HepG2 (cell line): ENCODE results near the gene MBD5. TPM values are rescaled to one million over a fixed set of nuclear protein-coding genes. Genes with fewer than 3 reads are reported as not detected.

Experiments used
- ATAC-seq: fragments of 200-7000 bp; cut with Tn5 transposase; 3 replicates; pipeline ENCODE4 v1.9.1; 2020; ENCODE audit warnings: mild to moderate bottlenecking, moderate library complexity
- BruUV-seq: library from RNA; stranded (reverse); fragments of 400-500 nt; replicated peaks from 2 replicates; lab custom pipeline; 2021; lab: Mats Ljungman, UMichigan
- CTCF ChIA-PET: fragments of 300-600 bp; formaldehyde crosslinking; extraction: SDS; loops from one replicate; lab custom pipeline; 2021; ENCODE audit warnings: low total read pairs, inconsistent platforms, low intra/inter-chr PET ratio; lab: Yijun Ruan, JAX
- POLR2A ChIA-PET: fragments of 350-600 bp; sonication (Branson Sonifier 250); formaldehyde crosslinking; loops from one replicate; lab custom pipeline; 2020; ENCODE audit warnings: antibody characterized with exemption, inconsistent platforms; lab: Yijun Ruan, JAX
- DNase-seq: peaks from one replicate; pipeline ENCODE4 v3.0.0-alpha.2; 2015; ENCODE audit warnings: low spot score
- FAIRE-seq: peaks from 3 replicates; lab custom pipeline; 2011; peaks lifted over from hg19 to GRCh38; lab: Jason Lieb, UNC
- H2AFZ ChIP-seq: one replicate; pipeline ENCODE4 v1.6.1; 2011; ENCODE audit warnings: low read length, inconsistent platforms
- H3K27ac ChIP-seq: fragments of 300-600 bp; 3 replicates; pipeline ENCODE4 v1.8.0; 2011; ENCODE audit warnings: mixed run types, mild to moderate bottlenecking, mixed read lengths, low read length, inconsistent platforms; ENCODE audit not compliant: insufficient read depth; ENCODE audit errors: extremely low read length
- H3K27me3 ChIP-seq, 2 experiments: fragments of 200-600 bp in 1 of 2; 2 replicates in 1 of 2; 3 replicates in 1 of 2; pipeline versions ENCODE4 v1.6.0 to v1.8.0; 2011; ENCODE audit warnings: low read length in 2 of 2, mild to moderate bottlenecking in 2 of 2, moderate library complexity in 2 of 2, inconsistent platforms in 1 of 2; ENCODE audit not compliant: insufficient read depth in 2 of 2, control insufficient read depth in 1 of 2
- H3K36me3 ChIP-seq, 2 experiments: fragments of 200-600 bp in 1 of 2; replicated peaks in 1 of 2; 2 replicates in 1 of 2; 3 replicates in 1 of 2; pipeline versions ENCODE4 v1.5.1 to v1.8.0; 2011; ENCODE audit warnings: low read length in 2 of 2, inconsistent platforms in 1 of 2; ENCODE audit not compliant: insufficient read depth in 2 of 2, control insufficient read depth in 1 of 2
- H3K4me1 ChIP-seq: 2 replicates; pipeline ENCODE4 v1.5.1; 2012; ENCODE audit warnings: low read length, inconsistent platforms; ENCODE audit not compliant: insufficient read depth
- H3K4me2 ChIP-seq: 2 replicates; pipeline ENCODE4 v1.6.0; 2011; ENCODE audit warnings: low read depth, low read length, inconsistent platforms
- H3K4me3 ChIP-seq, 3 experiments: fragments of 200-600 bp in 1 of 3; sonication (generic), shearing (Covaris generic) in 1 of 3; replicated peaks in 1 of 3; 2 replicates each; pipeline ENCODE4 v1.5.1; 2011 to 2016; ENCODE audit warnings: low read length in 3 of 3, inconsistent platforms in 2 of 3, low read depth in 2 of 3, mild to moderate bottlenecking in 2 of 3, control low read depth in 1 of 3, mixed read lengths in 1 of 3; ENCODE audit not compliant: insufficient read depth in 1 of 3
- H3K79me2 ChIP-seq: one replicate; pipeline ENCODE4 v1.6.1; 2011; ENCODE audit warnings: low read length, inconsistent platforms; ENCODE audit not compliant: insufficient read depth
- H3K9ac ChIP-seq: 2 replicates; pipeline ENCODE4 v1.6.0; 2011; ENCODE audit warnings: mild to moderate bottlenecking, low read depth, low read length, inconsistent platforms; ENCODE audit not compliant: insufficient read depth
- H3K9me3 ChIP-seq: 2 replicates; pipeline ENCODE4 v1.5.1; 2012; ENCODE audit warnings: mild to moderate bottlenecking, low read length
- H4K20me1 ChIP-seq: 2 replicates; pipeline ENCODE4 v1.6.0; 2011; ENCODE audit warnings: inconsistent platforms, mild to moderate bottlenecking, low read length, moderate library complexity; ENCODE audit not compliant: insufficient read depth
- DNMT1 ChIP-seq: sonication (generic); formaldehyde crosslinking; IDR thresholded peaks from 2 replicates; pipeline ENCODE4 v1.5.1; 2020; ENCODE audit warnings: mild to moderate bottlenecking, missing genetic modification reagents
- IKZF5 ChIP-seq: IDR thresholded peaks from 2 replicates; pipeline ENCODE4 v1.6.1; 2018; ENCODE audit warnings: missing genetic modification reagents, mild to moderate bottlenecking, missing compliant biosample characterization
- ISL2 ChIP-seq: sonication (generic); formaldehyde crosslinking; IDR thresholded peaks from 2 replicates; pipeline ENCODE4 v1.5.0; 2020; ENCODE audit warnings: missing genetic modification reagents
- SP4 ChIP-seq: sonication (generic); formaldehyde crosslinking; IDR thresholded peaks from 2 replicates; pipeline ENCODE4 v1.8.1; 2023; ENCODE audit warnings: mild to moderate bottlenecking, missing genetic modification reagents
- SRSF4 ChIP-seq: fragments of 200-400 bp; formaldehyde crosslinking; IDR thresholded peaks from one replicate; pipeline ENCODE4 v1.6.1; 2018; ENCODE audit warnings: mild to moderate bottlenecking, low read depth, low read length, moderate library complexity; ENCODE audit not compliant: poor library complexity, severe bottlenecking
- SYNCRIP ChIP-seq: fragments of 200-400 bp; formaldehyde crosslinking; IDR thresholded peaks from 2 replicates; pipeline ENCODE4 v1.6.1; 2018; ENCODE audit warnings: mild to moderate bottlenecking, low read depth, low read length; ENCODE audit not compliant: insufficient read depth
- TRIM24 ChIP-seq: sonication (generic); formaldehyde crosslinking; IDR thresholded peaks from 2 replicates; pipeline ENCODE4 v1.8.0; 2022; ENCODE audit warnings: mild to moderate bottlenecking, missing genetic modification reagents
- ZBTB20 ChIP-seq: sonication (generic); formaldehyde crosslinking; IDR thresholded peaks from 2 replicates; pipeline ENCODE4 v1.8.1; 2023; ENCODE audit warnings: missing genetic modification reagents, low read depth, mild to moderate bottlenecking, borderline replicate concordance
- ZNF10 ChIP-seq: sonication (generic); formaldehyde crosslinking; IDR thresholded peaks from 2 replicates; pipeline ENCODE4 v1.4.0; 2020; ENCODE audit warnings: mild to moderate bottlenecking, low read depth, missing genetic modification reagents, borderline replicate concordance
- ZNF24 ChIP-seq: fragments of 450-650 bp; IDR thresholded peaks from 2 replicates; pipeline ENCODE4 v1.6.1; 2017; ENCODE audit warnings: antibody characterized with exemption, mild to moderate bottlenecking
- ZNF331 ChIP-seq: sonication (generic); formaldehyde crosslinking; IDR thresholded peaks from 2 replicates; pipeline ENCODE4 v1.4.0; 2020; ENCODE audit warnings: missing genetic modification reagents
- ZNF383 ChIP-seq: sonication (generic); formaldehyde crosslinking; IDR thresholded peaks from 2 replicates; pipeline ENCODE4 v1.4.0; 2020; ENCODE audit warnings: missing genetic modification reagents, mild to moderate bottlenecking, borderline replicate concordance
- ZNF556 ChIP-seq: sonication (generic); formaldehyde crosslinking; IDR thresholded peaks from 2 replicates; pipeline ENCODE4 v1.4.0; 2020; ENCODE audit warnings: mild to moderate bottlenecking, missing genetic modification reagents, borderline replicate concordance
- ZNF563 ChIP-seq: sonication (generic); formaldehyde crosslinking; IDR thresholded peaks from 2 replicates; pipeline ENCODE4 v1.8.0; 2022; ENCODE audit warnings: mild to moderate bottlenecking, moderate library complexity, missing genetic modification reagents
- ZNF749 ChIP-seq: sonication (generic); formaldehyde crosslinking; IDR thresholded peaks from 2 replicates; pipeline ENCODE4 v1.8.0; 2022; ENCODE audit warnings: mild to moderate bottlenecking, missing genetic modification reagents, moderate library complexity, borderline replicate concordance
- ZNF75D ChIP-seq: sonication (generic); formaldehyde crosslinking; IDR thresholded peaks from 2 replicates; pipeline ENCODE4 v1.8.1; 2023; ENCODE audit warnings: missing genetic modification reagents, mild to moderate bottlenecking, borderline replicate concordance
- ZNF775 ChIP-seq: sonication (generic); formaldehyde crosslinking; IDR thresholded peaks from 2 replicates; pipeline ENCODE4 v1.4.0; 2020; ENCODE audit warnings: missing genetic modification reagents, mild to moderate bottlenecking, moderate library complexity, borderline replicate concordance
- WGBS: methylation state at CpG from one replicate; pipeline ENCODE4 v1.1.6; 2017; ENCODE audit warnings: low lambda C conversion rate; 5-methylcytosine and 5-hydroxymethylcytosine counted together
- in situ Hi-C: cut with HindIII; loops from 2 replicates; pipeline ENCODE4 v1.10.0; 2017; ENCODE audit warnings: low pct_unique_long_range_greater_than_20kb; ENCODE audit not compliant: extremely low pct_ligation_motif_present
- intact Hi-C: fragments of 100-400 bp; cut with micrococcal nuclease; formaldehyde crosslinking; loops from one replicate; pipeline ENCODE4 v1.10.0; 2022; ENCODE audit not compliant: unreplicated experiment
- polyA plus RNA-seq, 8 experiments: library from polyadenylated mRNA; depleted of rRNA in 3 of 8; stranded (reverse) in 7 of 8; unstranded in 1 of 8; fragments of >200 nt; fragmentation: Illumina TruSeq in 4 of 8; extraction: Trizol in 4 of 8; gene quantifications; 2 replicates each; pipeline versions ENCODE4 v1.2.1 to v1.2.3, GENCODE V29; 2011 to 2016; ENCODE audit warnings: low read depth in 4 of 8, missing spikeins in 1 of 8, mixed read lengths in 1 of 8; ENCODE audit not compliant: insufficient read depth in 1 of 8
- total RNA-seq, 5 experiments: library from RNA; depleted of rRNA; stranded (reverse); fragments of >200 nt; fragmentation: Illumina TruSeq; extraction: Trizol; gene quantifications; 2 replicates each; pipeline ENCODE4 v1.2.3, GENCODE V29; 2016; ENCODE audit warnings: low read depth in 1 of 5

Gene MBD5
- total and polyA plus RNA-seq, 2 of the 13 experiments (the other 11 are each of a cell fraction or from before 2014, with no cell fraction given): 13.5 to 26.4 TPM

- ChIA-PET CTCF (no interaction called here), POLR2A (interaction anchor here (0.5 to 1.2 kb wide), 2 partner anchors 11 to 186 kb away, joined by 3 to 7 read pairs; partner anchors contain the start of genes ACVR2A, MBD5 and ORC4)
- Histone ChIP-seq H3K4me2 (no peak overlapping the region), H3K27me3 (no peaks in the 10 kb centered on the region), H4K20me1 (no peaks in the 10 kb centered on the region; the same call in 1 of the 2 replicates), H3K9ac (no peak overlapping the region), H3K27ac (no peak overlapping the region), H2AFZ (no peak overlapping the region), H3K4me1 (peaks cover 6% of the 10 kb centered on the region), H3K9me3 (no peaks in the 10 kb centered on the region), H3K79me2 (peaks cover 7% of the 10 kb centered on the region), H3K4me3 (no peak overlapping the region), H3K36me3 (no peaks in the 10 kb centered on the region)
- ATAC-seq (no peak), DNase-seq (no peak), FAIRE-seq (no peak)
- TF ChIP-seq SYNCRIP: no peak
- no peak for TF ChIP-seq ZNF24
- in situ Hi-C loops (no loop called here), intact Hi-C loops (no loop called here)
- no TSS peak for BruUV-seq
Observed at GRCh38 chr2:148031152-148031551, 10.3 kb downstream of the MBD5 start.

DNA sequence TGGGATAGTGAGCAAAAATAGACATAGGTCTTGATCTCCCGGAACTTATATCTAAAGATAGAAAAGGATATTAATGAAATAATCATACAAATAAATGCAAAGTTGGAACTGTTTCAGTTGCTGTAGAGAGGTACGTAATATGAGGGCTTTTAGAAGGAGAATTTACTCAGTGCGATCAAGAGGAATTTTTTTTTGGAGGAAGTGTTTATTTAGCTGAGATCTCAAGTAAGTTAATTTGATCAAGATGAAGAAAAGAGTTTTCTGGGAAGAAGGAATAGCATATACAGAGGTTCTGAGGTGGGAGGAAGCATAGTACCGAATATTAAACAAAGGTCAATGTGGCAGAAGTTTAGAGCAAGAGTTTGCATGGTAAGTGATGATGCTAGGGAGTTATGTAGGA, 11.3 kb downstream of the MBD5 start:
- WGBS: 97% methylated on average over 4 of the region's 4 CpGs
- no peaks in the 10 kb centered on the region for H3K4me1 ChIP-seq
- no peaks in the 10 kb centered on the region for H3K9me3 ChIP-seq
- no peak for DNase-seq
- POLR2A ChIA-PET: interaction anchor here (1.2 kb wide), 1 partner anchor 12 kb away, joined by 7 read pairs; the partner anchor contains the start of genes MBD5 and ORC4
- TF ChIP-seq DNMT1 (CRISPR knock-in tag) (no peak), ZNF331 (CRISPR knock-in tag) (no peak), ZNF383 (CRISPR knock-in tag) (no peak), IKZF5 (no peak), ZNF775 (CRISPR knock-in tag) (no peak), ISL2 (no peak), ZNF556 (no peak), ZNF563 (CRISPR knock-in tag) (no peak), ZNF75D (CRISPR knock-in tag) (no peak), ZBTB20 (CRISPR knock-in tag) (no peak), TRIM24 (CRISPR knock-in tag) (no peak), ZNF749 (CRISPR knock-in tag) (no peak), ZNF10 (CRISPR knock-in tag) (no peak), SRSF4 (no peak), SP4 (CRISPR knock-in tag) (no peak)
- FAIRE-seq: no peak
- H3K4me2 ChIP-seq: no peak overlapping the region
- H3K36me3 ChIP-seq: no peaks in the 10 kb centered on the region
- no peak overlapping the region for H3K9ac ChIP-seq
- H4K20me1 ChIP-seq: no peaks in the 10 kb centered on the region; the same call in 1 of the 2 replicates
- intact Hi-C loops: no loop called here
- H3K27me3 ChIP-seq: no peaks in the 10 kb centered on the region
- peaks cover 3% of the 10 kb centered on the region for H3K79me2 ChIP-seq
- no peak overlapping the region for H3K27ac ChIP-seq
- no TSS peak for BruUV-seq
- no peak overlapping the region for H3K4me3 ChIP-seq
- ATAC-seq: no peak
- no peak overlapping the region for H2AFZ ChIP-seq
- CTCF ChIA-PET: no interaction called here
- in situ Hi-C loops: no loop called here
